ENCODE results near the gene KLC1.

The KLC1 gene

GRCh38 chr14:103685276-103686211 lies 56.5 kb downstream of the KLC1 start:
- no peak overlapping the region for H3K27ac ChIP-seq
- H3K4me2 ChIP-seq (ENCODE audit: low read length), result no peak overlapping the region
- no peaks in the 10 kb centered on the region for H3K4me1 ChIP-seq
- H2AFZ ChIP-seq, result no peak overlapping the region
- no peaks in the 10 kb centered on the region for H3K36me3 ChIP-seq (ENCODE audit: control insufficient read depth, insufficient read depth, low read length)
- no peaks in the 10 kb centered on the region for H3K27me3 ChIP-seq (ENCODE audit: control insufficient read depth, insufficient read depth, low read length)
- no peak overlapping the region for H3K4me3 ChIP-seq (ENCODE audit: low read depth, low read length)
- H3K79me2 ChIP-seq, result peaks cover 16% of the 10 kb centered on the region
- no peaks in the 10 kb centered on the region for H3K9me3 ChIP-seq (ENCODE audit: control insufficient read depth, low read length)
- no peak overlapping the region for H3K9ac ChIP-seq
- no peak for TF ChIP-seq CTCF (IDR thresholded peaks at IDR 0.05)

- H2AFZ ChIP-seq, result no peak overlapping the region
- no peaks in the 10 kb centered on the region for H3K27me3 ChIP-seq (ENCODE audit: control insufficient read depth, insufficient read depth, low read length)
- H3K9me3 ChIP-seq (ENCODE audit: control insufficient read depth, low read length), result no peaks in the 10 kb centered on the region
- no peak for TF ChIP-seq CTCF (IDR thresholded peaks at IDR 0.05)
- no peak overlapping the region for H3K27ac ChIP-seq
- H3K4me1 ChIP-seq, result no peaks in the 10 kb centered on the region
- H3K4me3 ChIP-seq (ENCODE audit: low read depth, low read length), result no peak overlapping the region
- H3K4me2 ChIP-seq (ENCODE audit: low read length), result no peak overlapping the region
- no peaks in the 10 kb centered on the region for H3K36me3 ChIP-seq (ENCODE audit: control insufficient read depth, insufficient read depth, low read length)
- no peak overlapping the region for H3K9ac ChIP-seq
- H3K79me2 ChIP-seq, result peaks cover 15% of the 10 kb centered on the region
These were observed 57.9 kb downstream of the KLC1 start for GRCh38 chr14:103686831-103687485.

- H3K36me3 ChIP-seq (ENCODE audit: control insufficient read depth, insufficient read depth, low read length), result no peaks in the 10 kb centered on the region
- no peak overlapping the region for H2AFZ ChIP-seq
- TF ChIP-seq CTCF (IDR thresholded peaks at IDR 0.05), result no peak
These were observed 58.7 kb downstream of the KLC1 start for GRCh38 chr14:103687712-103688111.

GRCh38 chr14:103688441-103688840 lies 59.4 kb downstream of the KLC1 start:
- Histone ChIP-seq H3K79me2 (peaks cover 19% of the 10 kb centered on the region), H3K9me3 (ENCODE audit: control insufficient read depth, low read length) (no peaks in the 10 kb centered on the region), H3K36me3 (ENCODE audit: control insufficient read depth, insufficient read depth, low read length) (no peaks in the 10 kb centered on the region), H3K4me2 (ENCODE audit: low read length) (no peak overlapping the region), H3K27me3 (ENCODE audit: control insufficient read depth, insufficient read depth, low read length) (no peaks in the 10 kb centered on the region), H3K4me3 (ENCODE audit: low read depth, low read length) (no peak overlapping the region), H3K4me1 (no peaks in the 10 kb centered on the region), H2AFZ (no peak overlapping the region), H3K27ac (no peak overlapping the region), H3K9ac (no peak overlapping the region)
- TF ChIP-seq CTCF (IDR thresholded peaks at IDR 0.05), result no peak

More at GRCh38 chr14:103687712-103688111, 58.7 kb downstream of the KLC1 start:
- peaks cover 17% of the 10 kb centered on the region for H3K79me2 ChIP-seq
- H3K27me3 ChIP-seq (ENCODE audit: control insufficient read depth, insufficient read depth, low read length), result no peaks in the 10 kb centered on the region
- H3K9ac ChIP-seq, result no peak overlapping the region
- no peak overlapping the region for H3K4me2 ChIP-seq (ENCODE audit: low read length)
- H3K9me3 ChIP-seq (ENCODE audit: control insufficient read depth, low read length), result no peaks in the 10 kb centered on the region
- no peaks in the 10 kb centered on the region for H3K4me1 ChIP-seq
- H3K4me3 ChIP-seq (ENCODE audit: low read depth, low read length), result no peak overlapping the region
- H3K27ac ChIP-seq, result no peak overlapping the region
